Hepatocyte (in vitro differentiated cells): ENCODE results near the gene MAPK14. TPM values are rescaled to one million over a fixed set of nuclear protein-coding genes. Genes with fewer than 3 reads are reported as not detected.

ENCODE experiments used
- DNase-seq: peaks from one replicate; pipeline ENCODE4 v3.0.0-alpha.2; 2016; ENCODE audit warnings: low spot score
- H2AFZ ChIP-seq: fragments of 200-600 bp; sonication (generic); 2 replicates; pipeline ENCODE4 v1.6.0; 2016; ENCODE audit warnings: antibody characterized with exemption, mild to moderate bottlenecking
- H3K27ac ChIP-seq: fragments of 200-600 bp; sonication (generic); 2 replicates; pipeline ENCODE4 v1.5.1; 2016; ENCODE audit warnings: mild to moderate bottlenecking
- H3K27me3 ChIP-seq: fragments of 200-600 bp; sonication (generic); 2 replicates; pipeline ENCODE4 v1.6.1; 2016
- H3K36me3 ChIP-seq: fragments of 200-600 bp; sonication (generic); replicated peaks from 2 replicates; pipeline ENCODE4 v1.5.1; 2016; ENCODE audit warnings: low read depth; ENCODE audit not compliant: insufficient read depth
- H3K4me1 ChIP-seq: fragments of 200-600 bp; sonication (generic); 2 replicates; pipeline ENCODE4 v1.5.1; 2016; ENCODE audit warnings: mild to moderate bottlenecking, moderate library complexity; ENCODE audit not compliant: insufficient read depth
- H3K4me2 ChIP-seq: fragments of 200-600 bp; sonication (generic); 2 replicates; pipeline ENCODE4 v1.6.0; 2016
- H3K4me3 ChIP-seq: fragments of 200-600 bp; sonication (generic); 2 replicates; pipeline ENCODE4 v1.5.1; 2016; ENCODE audit warnings: mild to moderate bottlenecking
- H3K79me2 ChIP-seq: fragments of 200-600 bp; sonication (generic); 2 replicates; pipeline ENCODE4 v1.6.0; 2017; ENCODE audit warnings: mild to moderate bottlenecking
- H3K9me2 ChIP-seq: fragments of 200-600 bp; sonication (generic); replicated peaks from 2 replicates; pipeline ENCODE4 v1.6.0; 2017; ENCODE audit warnings: mild to moderate bottlenecking; ENCODE audit not compliant: insufficient read depth
- H3K9me3 ChIP-seq: fragments of 200-600 bp; sonication (generic); 2 replicates; pipeline ENCODE4 v1.5.1; 2016; ENCODE audit warnings: low read depth, mild to moderate bottlenecking
- H4K20me1 ChIP-seq: fragments of 200-600 bp; sonication (generic); 2 replicates; pipeline ENCODE4 v1.6.0; 2016; ENCODE audit warnings: mild to moderate bottlenecking; ENCODE audit not compliant: insufficient read depth, poor library complexity, severe bottlenecking
- EZH2 ChIP-seq: fragments of 200-600 bp; sonication (generic); IDR thresholded peaks from 2 replicates; pipeline ENCODE4 v1.6.1; 2016; ENCODE audit warnings: antibody characterized with exemption, mild to moderate bottlenecking, borderline replicate concordance
- EZH2phosphoT487 ChIP-seq: fragments of 200-600 bp; sonication (generic); IDR thresholded peaks from one replicate; pipeline ENCODE4 v1.6.1; 2018; ENCODE audit warnings: antibody characterized with exemption, mild to moderate bottlenecking, low read depth, moderate library complexity; ENCODE audit not compliant: unreplicated experiment, severe bottlenecking
- WGBS: methylation state at CpG from one replicate; pipeline ENCODE4 v1.1.6; 2016; ENCODE audit warnings: low lambda C conversion rate; ENCODE audit errors: missing lambda C conversion rate; 5-methylcytosine and 5-hydroxymethylcytosine counted together
- polyA plus RNA-seq: library from polyadenylated mRNA; unstranded; fragments of >200 nt; fragmentation: Nextera tagmentation; extraction: Ambion mirVana; gene quantifications from 2 replicates; pipeline ENCODE4 v1.2.1, GENCODE V29; 2016
- total RNA-seq: library from RNA; depleted of rRNA; stranded (reverse); fragments of >200 nt; gene quantifications from 2 replicates; pipeline ENCODE4 v1.2.3, GENCODE V29; 2014
- TF ChIP-seq, protein P1 (sequence below): fragments of 200-600 bp; sonication (generic); IDR thresholded peaks from 2 replicates; pipeline ENCODE4 v1.5.1; 2016; ENCODE audit warnings: antibody characterized with exemption, mild to moderate bottlenecking; ENCODE audit not compliant: poor library complexity

MAPK14 gene
- total and polyA plus RNA-seq, 2 experiments from 2014 or later = 46.8 to 86.5 TPM

DNA sequence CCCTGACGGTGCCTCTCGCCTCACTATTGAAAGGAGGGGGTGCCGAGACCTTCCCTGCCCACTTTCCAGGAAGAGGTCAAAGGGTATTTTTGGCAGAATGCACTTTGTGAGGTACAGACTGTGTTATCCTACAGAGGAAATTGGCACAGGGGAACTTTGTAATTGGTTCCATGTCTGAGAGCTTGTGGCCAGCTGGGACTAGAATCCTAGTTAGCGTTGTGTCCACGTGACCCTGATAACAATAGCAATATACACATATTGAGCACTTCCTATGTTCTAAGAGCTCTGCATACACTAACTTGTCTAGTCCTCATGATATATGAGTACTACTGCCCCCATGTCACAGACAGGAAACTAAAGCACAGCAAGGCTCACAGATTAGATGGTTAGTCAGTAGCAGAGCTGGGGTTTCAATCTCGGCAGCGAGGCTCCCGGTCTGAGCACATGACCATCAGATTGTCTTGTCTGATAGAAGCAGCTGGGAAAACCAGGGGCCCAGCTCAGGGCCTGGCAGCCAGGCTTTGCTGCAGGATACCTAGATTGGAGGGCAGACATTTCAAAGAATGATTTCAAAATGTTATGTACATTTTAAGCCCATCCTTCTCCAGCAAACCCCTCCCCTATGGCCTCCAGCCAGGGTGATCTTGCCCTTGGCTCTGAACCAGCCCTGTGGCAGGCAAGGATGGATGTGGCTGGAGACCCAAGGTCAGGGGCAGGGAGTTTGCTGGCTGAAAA lies 104.1 kb downstream of the MAPK14 start:
- 9% methylated on average over 8 of the region's 8 CpGs for WGBS
- H4K20me1 ChIP-seq = no peaks in the 10 kb centered on the region
- H3K4me2 ChIP-seq = peak overlapping the region; percentile 84
- peak overlapping the region; percentile 100 for H3K27ac ChIP-seq
- no peak overlapping the region for H3K4me3 ChIP-seq
- DNase-seq = peak; percentile 84
- peak overlapping the region; percentile 55 for H2AFZ ChIP-seq
- H3K9me2 ChIP-seq = no peaks in the 10 kb centered on the region
- no peaks in the 10 kb centered on the region for H3K27me3 ChIP-seq
- no peak for TF ChIP-seq EZH2phosphoT487
- no peak for TF ChIP-seq EZH2
- TF ChIP-seq, protein P1, sequence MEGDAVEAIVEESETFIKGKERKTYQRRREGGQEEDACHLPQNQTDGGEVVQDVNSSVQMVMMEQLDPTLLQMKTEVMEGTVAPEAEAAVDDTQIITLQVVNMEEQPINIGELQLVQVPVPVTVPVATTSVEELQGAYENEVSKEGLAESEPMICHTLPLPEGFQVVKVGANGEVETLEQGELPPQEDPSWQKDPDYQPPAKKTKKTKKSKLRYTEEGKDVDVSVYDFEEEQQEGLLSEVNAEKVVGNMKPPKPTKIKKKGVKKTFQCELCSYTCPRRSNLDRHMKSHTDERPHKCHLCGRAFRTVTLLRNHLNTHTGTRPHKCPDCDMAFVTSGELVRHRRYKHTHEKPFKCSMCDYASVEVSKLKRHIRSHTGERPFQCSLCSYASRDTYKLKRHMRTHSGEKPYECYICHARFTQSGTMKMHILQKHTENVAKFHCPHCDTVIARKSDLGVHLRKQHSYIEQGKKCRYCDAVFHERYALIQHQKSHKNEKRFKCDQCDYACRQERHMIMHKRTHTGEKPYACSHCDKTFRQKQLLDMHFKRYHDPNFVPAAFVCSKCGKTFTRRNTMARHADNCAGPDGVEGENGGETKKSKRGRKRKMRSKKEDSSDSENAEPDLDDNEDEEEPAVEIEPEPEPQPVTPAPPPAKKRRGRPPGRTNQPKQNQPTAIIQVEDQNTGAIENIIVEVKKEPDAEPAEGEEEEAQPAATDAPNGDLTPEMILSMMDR = no peak
- peaks cover 15% of the 10 kb centered on the region for H3K79me2 ChIP-seq
- peaks cover 29% of the 10 kb centered on the region for H3K4me1 ChIP-seq
- H3K9me3 ChIP-seq = no peaks in the 10 kb centered on the region
- H3K36me3 ChIP-seq = no peaks in the 10 kb centered on the region

DNA sequence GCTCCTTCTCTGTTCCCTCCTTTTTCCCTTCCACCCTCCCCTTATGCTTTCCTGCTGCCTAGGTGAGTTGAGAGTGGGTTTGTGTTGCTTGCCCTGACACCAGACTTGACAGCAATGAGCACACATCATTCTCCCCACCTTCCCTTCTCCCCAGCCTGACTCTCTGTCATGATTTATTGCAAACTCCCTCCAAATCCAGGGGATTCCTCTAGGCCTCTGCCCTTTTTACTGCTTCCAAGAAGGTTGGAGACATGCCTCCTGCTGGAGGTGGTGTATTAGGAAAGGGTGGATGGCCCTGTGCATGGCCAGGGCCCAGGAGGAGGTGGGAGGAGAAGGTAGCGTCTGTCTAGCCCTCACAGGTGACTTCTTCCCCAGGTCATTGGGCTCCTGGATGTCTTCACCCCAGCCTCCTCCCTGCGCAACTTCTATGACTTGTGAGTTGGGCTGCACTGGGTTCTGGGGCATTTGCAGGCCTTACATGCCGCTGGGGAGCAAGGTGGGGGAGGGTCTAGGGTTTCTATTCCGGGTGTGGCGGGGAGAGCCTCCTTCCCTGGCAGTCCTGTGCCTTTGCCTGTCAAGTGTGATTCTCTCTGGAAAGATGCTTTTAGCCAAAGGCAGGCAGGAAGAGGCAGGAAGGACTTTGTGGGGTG lies 104.8 kb downstream of the MAPK14 start:
- Histone ChIP-seq H3K27me3 (no peaks in the 10 kb centered on the region), H3K4me2 (peak overlapping the region; percentile 84), H3K36me3 (no peaks in the 10 kb centered on the region), H3K9me2 (no peaks in the 10 kb centered on the region), H3K4me1 (peaks cover 29% of the 10 kb centered on the region), H3K4me3 (no peak overlapping the region), H3K27ac (peak overlapping the region; percentile 100), H2AFZ (no peak overlapping the region), H4K20me1 (no peaks in the 10 kb centered on the region), H3K9me3 (no peaks in the 10 kb centered on the region), H3K79me2 (peaks cover 15% of the 10 kb centered on the region)
- TF ChIP-seq EZH2phosphoT487 (no peak), EZH2 (no peak)
- TF ChIP-seq, protein P1 = no peak
- WGBS = 90% methylated on average over 5 of the region's 5 CpGs
- DNase-seq = no peak

DNA sequence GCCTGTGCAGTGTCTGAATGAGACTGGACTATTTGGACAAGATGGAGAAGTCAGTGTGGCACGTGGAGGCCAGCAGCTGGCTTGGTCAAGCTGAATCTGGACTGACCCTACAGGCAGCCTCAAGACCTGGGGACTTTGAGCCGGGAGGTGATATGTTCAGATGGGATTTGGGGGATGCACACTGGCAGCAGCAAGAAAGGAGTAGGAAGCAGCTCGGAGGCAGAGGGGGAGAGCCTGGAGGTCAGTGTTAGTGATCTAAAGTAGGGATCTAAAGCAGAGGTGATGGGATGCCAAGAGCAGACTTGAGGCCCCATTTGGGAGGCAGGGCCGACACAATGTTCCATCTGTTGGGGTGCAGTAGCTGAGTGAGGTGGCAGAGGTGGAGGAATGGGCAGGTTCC lies 105.5 kb downstream of the MAPK14 start:
- no peak overlapping the region for H3K4me3 ChIP-seq
- no peaks in the 10 kb centered on the region for H3K36me3 ChIP-seq

More for the DNA sequence above, 105.5 kb downstream of the MAPK14 start:
- Histone ChIP-seq H4K20me1 (no peaks in the 10 kb centered on the region), H3K4me1 (peaks cover 29% of the 10 kb centered on the region), H3K27ac (no peak overlapping the region), H3K9me3 (no peaks in the 10 kb centered on the region), H3K9me2 (no peaks in the 10 kb centered on the region), H3K4me2 (peak overlapping the region; percentile 84), H3K27me3 (no peaks in the 10 kb centered on the region), H2AFZ (no peak overlapping the region), H3K79me2 (peaks cover 15% of the 10 kb centered on the region)
- no peak for DNase-seq
- WGBS = 91% methylated on average over 4 of the region's 4 CpGs
- TF ChIP-seq, protein P1 = no peak
- TF ChIP-seq EZH2phosphoT487 (no peak), EZH2 (no peak)
